ENCODE measurements around the gene ATP13A3. TPM values are rescaled to one million over a fixed set of nuclear protein-coding genes. Genes with fewer than 3 reads are reported as not detected.

ATP13A3 gene
- total and polyA plus RNA-seq, 7 donors: 10.9 to 82.7 (median 50.4) TPM

DNA sequence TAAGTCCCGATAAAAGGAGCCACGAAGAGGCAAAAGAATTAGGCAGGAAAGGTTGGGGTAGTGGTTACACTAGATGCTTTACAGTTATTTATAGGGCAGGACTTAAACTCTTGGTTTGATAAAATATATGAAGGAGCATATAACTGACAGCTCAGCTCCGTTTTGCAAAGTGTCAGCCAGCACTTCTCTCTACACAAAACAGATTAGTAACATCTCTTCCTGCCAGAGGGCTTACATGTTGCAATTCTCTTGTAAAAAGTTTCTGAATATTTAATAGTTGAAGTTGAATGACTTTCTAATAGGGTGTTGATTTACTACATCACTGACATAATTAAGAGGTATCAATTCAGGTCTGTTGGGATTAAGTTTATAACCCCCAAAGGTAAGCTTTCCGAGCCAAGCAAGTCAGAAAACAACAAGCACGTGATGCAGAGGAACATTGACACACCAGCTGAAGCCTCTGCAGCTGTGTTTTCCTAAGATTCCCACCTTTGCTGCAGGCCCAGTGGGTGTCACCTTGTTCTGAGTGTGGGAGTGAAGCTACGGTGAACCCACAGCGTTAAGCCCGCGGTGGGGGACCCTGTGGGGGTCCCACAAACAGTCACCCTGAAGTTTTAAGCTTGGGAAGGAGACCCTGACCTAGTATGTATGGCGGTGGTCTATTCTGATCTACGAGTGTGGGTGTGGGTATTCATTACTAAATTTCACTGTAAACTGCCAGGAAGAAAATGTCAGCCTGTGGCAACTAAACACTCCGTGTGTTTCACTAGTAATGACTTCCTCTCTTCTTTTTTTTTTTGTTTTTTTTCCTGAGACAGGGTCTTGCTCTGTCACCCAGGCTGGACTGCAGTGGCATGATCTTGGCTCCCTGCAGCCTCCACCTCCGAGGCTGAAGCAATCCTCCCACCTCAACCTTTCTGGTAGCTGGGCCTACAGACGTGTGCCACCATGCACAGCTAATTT, 22.0 kb upstream of the ATP13A3 start:
- intact Hi-C loops (cut with DNase I): no loop called here
- Histone ChIP-seq H3K4me3 (no peak overlapping the region), H3K36me3 (no peaks in the 10 kb centered on the region), H3K9me3 (no peaks in the 10 kb centered on the region), H3K27me3 (no peaks in the 10 kb centered on the region), H3K4me1 (no peaks in the 10 kb centered on the region), H3K27ac (no peak overlapping the region)
- TF ChIP-seq EP300 (IDR thresholded peaks at IDR 0.05) (no peak), POLR2A (IDR thresholded peaks at IDR 0.05) (no peak), POLR2AphosphoS5 (IDR thresholded peaks at IDR 0.05) (no peak)
- TF ChIP-seq, protein P1, sequence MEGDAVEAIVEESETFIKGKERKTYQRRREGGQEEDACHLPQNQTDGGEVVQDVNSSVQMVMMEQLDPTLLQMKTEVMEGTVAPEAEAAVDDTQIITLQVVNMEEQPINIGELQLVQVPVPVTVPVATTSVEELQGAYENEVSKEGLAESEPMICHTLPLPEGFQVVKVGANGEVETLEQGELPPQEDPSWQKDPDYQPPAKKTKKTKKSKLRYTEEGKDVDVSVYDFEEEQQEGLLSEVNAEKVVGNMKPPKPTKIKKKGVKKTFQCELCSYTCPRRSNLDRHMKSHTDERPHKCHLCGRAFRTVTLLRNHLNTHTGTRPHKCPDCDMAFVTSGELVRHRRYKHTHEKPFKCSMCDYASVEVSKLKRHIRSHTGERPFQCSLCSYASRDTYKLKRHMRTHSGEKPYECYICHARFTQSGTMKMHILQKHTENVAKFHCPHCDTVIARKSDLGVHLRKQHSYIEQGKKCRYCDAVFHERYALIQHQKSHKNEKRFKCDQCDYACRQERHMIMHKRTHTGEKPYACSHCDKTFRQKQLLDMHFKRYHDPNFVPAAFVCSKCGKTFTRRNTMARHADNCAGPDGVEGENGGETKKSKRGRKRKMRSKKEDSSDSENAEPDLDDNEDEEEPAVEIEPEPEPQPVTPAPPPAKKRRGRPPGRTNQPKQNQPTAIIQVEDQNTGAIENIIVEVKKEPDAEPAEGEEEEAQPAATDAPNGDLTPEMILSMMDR (IDR thresholded peaks at IDR 0.05): no peak
- no peak for DNase-seq
- 79 to 89% methylated on average over 14 of the region's 14 CpGs for WGBS, 2 donors

DNA sequence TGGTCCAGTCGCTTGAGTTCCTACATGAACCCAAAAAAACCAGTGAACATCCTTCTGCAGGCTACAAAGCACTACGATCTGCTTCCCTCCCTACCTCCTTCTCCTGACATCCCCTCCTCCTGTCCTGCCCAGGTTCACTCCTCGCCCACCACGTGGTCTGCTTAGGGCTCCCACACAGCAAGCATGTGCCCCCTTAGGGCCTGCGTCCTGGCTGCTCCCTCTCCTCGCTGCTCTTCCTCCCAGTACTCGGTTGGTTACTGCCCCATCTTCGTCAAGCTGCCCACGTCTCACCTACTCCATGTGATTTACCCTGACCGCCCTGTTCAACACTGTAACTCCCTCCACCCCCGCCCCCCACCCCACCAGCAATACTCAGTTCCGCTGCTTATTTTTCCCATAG, 20.8 kb upstream of the ATP13A3 start:
- no peaks in the 10 kb centered on the region for H3K27me3 ChIP-seq
- no peaks in the 10 kb centered on the region for H3K36me3 ChIP-seq
- 93% methylated on average over 12 of the region's 12 CpGs for WGBS, 2 donors
- no peak for DNase-seq
- no peaks in the 10 kb centered on the region for H3K9me3 ChIP-seq
- H3K27ac ChIP-seq: no peak overlapping the region
- intact Hi-C loops (cut with DNase I): no loop called here
- no peaks in the 10 kb centered on the region for H3K4me1 ChIP-seq
- TF ChIP-seq EP300 (IDR thresholded peaks at IDR 0.05) (no peak), POLR2AphosphoS5 (IDR thresholded peaks at IDR 0.05) (no peak), POLR2A (IDR thresholded peaks at IDR 0.05) (no peak)
- TF ChIP-seq, protein P1 (IDR thresholded peaks at IDR 0.05): no peak
- H3K4me3 ChIP-seq: no peak overlapping the region

DNA sequence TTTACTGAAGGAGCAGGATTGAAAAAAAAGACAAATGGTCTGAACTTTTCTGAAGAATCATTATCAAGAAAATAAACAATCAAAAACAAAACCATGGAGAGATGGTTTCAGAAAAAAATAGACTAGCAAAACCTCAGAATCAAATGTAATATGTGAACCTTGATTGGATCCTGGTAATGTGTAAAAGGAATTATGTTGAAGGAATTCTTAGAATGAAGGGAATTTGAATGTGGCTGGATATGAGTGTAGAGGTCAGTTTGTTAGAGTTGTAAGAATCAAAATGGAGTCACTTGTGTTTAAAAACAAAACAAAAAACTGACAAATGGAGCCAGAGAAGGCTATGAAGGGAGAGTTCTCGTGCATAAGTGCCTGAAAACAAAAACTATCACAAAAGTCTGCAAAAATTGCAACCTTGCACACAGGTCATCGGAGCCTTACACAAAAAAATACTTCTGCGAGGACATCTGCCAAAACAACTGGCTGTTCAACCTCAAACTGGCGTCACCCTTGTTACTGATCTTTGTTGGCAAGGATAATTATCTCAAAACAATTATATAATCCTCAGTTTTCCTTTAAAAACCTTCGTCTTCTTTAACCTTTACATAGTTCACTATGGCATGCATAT, 19.1 kb upstream of the ATP13A3 start:
- no peaks in the 10 kb centered on the region for H3K4me1 ChIP-seq
- TF ChIP-seq POLR2AphosphoS5 (IDR thresholded peaks at IDR 0.05): no peak
- TF ChIP-seq EP300 (IDR thresholded peaks at IDR 0.05): no peak
- TF ChIP-seq, protein P1 (IDR thresholded peaks at IDR 0.05): no peak
- TF ChIP-seq POLR2A (IDR thresholded peaks at IDR 0.05): no peak
- H3K4me3 ChIP-seq: no peak overlapping the region
- intact Hi-C loops (cut with DNase I): no loop called here
- no peaks in the 10 kb centered on the region for H3K27me3 ChIP-seq
- no peak overlapping the region for H3K27ac ChIP-seq
- no peaks in the 10 kb centered on the region for H3K9me3 ChIP-seq
- WGBS, 2 donors: 89 to 92% methylated on average over 5 of the region's 5 CpGs
- no peaks in the 10 kb centered on the region for H3K36me3 ChIP-seq
- DNase-seq: no peak

DNA sequence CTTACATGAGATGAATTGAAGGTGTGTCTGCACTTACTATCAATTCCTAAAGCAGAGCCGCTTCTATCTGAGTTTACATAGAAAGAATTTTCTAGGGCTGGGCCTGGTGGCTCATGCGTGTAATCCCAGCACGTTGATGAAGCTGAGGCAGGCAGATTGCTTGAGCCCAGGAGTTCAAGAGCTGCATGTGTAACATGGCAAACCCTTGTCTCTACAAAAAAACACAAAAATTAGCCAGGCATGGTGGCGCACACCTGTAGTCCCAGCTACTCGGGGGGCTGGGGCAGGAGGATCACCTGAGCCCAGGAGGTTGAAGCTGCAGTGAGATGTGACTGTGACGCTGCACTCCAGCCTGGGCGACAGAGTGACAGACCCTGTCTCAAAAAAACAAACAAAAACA, 18.1 kb upstream of the ATP13A3 start:
- TF ChIP-seq POLR2A (IDR thresholded peaks at IDR 0.05): no peak
- TF ChIP-seq EP300 (IDR thresholded peaks at IDR 0.05): no peak
- no peak for TF ChIP-seq POLR2AphosphoS5 (IDR thresholded peaks at IDR 0.05)
- TF ChIP-seq, protein P1 (IDR thresholded peaks at IDR 0.05): no peak
- 91 to 95% methylated on average over 7 of the region's 7 CpGs for WGBS, 2 donors
- no peaks in the 10 kb centered on the region for H3K9me3 ChIP-seq
- no peaks in the 10 kb centered on the region for H3K36me3 ChIP-seq
- H3K4me1 ChIP-seq: no peaks in the 10 kb centered on the region
- no peaks in the 10 kb centered on the region for H3K27me3 ChIP-seq
- no peak overlapping the region for H3K4me3 ChIP-seq
- intact Hi-C loops (cut with DNase I): no loop called here
- no peak overlapping the region for H3K27ac ChIP-seq
- no peak for DNase-seq
